GM18511 (cell line): ENCODE results near the gene ANXA8.
"Not testable (repeated sequence)": the region's sequence is repeated elsewhere in the genome, so short reads cannot be mapped to it uniquely, and the experiment has no call there.

ENCODE experiments used
- ATAC-seq: cut with Tn5 transposase; IDR thresholded peaks from one replicate; pipeline ENCODE4 v1.9.1; 2021; ENCODE audit warnings: mild to moderate bottlenecking, moderate library complexity; ENCODE audit not compliant: unreplicated experiment

The ANXA8 gene, protein sequence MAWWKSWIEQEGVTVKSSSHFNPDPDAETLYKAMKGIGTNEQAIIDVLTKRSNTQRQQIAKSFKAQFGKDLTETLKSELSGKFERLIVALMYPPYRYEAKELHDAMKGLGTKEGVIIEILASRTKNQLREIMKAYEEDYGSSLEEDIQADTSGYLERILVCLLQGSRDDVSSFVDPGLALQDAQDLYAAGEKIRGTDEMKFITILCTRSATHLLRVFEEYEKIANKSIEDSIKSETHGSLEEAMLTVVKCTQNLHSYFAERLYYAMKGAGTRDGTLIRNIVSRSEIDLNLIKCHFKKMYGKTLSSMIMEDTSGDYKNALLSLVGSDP

DNA sequence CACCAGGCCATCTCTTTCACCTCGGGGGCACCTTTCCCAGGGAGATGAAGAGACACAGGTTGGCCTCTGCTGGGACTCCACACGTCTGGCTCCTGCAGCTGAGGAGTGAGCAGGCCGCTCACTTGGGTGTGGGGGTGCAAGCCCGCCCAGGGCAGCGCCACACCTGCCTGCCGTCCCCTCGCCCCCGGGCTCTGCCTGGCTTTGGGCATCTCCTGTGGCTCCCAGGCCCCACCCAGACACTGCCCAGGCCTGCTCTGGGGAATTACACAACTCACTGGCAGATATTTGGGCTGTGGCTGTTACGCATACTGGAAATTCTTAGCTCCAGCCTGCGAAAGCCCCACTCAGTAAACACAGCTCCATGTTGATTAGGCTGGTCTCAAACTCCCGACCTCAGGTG lies at the start of gene ANXA8:
TSS of gene ANXA8 (minus strand) at position 193 of the 400 bp plus-strand sequence. CDS start at position 11, 182 bp downstream.
- not testable (repeated sequence) for ATAC-seq

DNA sequence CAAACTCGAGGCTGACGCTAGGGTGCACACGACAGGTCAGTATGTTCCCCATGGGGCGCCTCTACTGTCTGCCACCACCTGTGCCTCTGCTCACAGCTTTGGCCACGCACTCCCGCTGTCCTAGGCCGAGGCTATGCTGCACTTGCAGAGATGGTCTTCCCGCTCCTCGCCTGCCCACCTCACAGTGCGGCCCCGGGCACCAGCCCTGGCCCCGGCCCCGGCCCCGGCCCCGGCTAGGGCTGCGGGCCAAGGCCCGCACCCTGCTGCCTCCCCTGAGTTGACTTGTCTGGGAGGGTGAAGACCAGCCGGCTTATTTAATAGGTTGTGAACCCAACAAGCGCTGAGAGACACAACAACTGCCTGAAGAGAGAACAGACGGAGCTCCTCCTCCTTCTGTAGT lies 39.6 kb upstream of the ANXA8 start, which contains the start of gene AGAP9:
TSS of gene AGAP9 (minus strand) at position 164 of the 400 bp plus-strand sequence. CDS start at position 52, 112 bp downstream.
- not testable (repeated sequence) for ATAC-seq

- not testable (repeated sequence) for ATAC-seq
Measured at GRCh38 chr10:47502313-47502712, 18.4 kb upstream of the ANXA8 start.

- ATAC-seq = not testable (repeated sequence)
Measured at GRCh38 chr10:47494226-47494625, 10.3 kb upstream of the ANXA8 start.

DNA sequence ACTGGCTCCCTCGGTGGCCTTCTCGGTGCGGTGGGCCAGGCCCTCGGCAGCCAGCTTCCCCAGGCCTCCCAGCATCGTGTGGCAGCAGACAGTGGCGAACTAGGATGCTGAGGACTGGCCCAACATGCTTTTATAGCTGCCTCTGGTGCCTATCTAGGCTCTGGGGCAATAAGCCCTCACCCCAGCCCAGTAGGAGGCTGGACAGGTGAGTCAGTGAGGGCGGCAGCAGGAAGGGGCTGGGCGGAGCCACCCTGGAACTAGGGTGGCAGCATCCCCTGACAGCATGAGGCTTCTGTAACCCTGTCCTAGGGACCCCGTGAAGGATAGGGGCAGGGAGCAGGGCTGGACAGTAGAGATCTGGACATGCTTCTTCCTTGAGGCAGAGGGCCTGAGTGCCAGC lies 7.7 kb upstream of the ANXA8 start, which contains the start of gene FAM25G:
TSS of gene FAM25G (minus strand) at position 101 of the 400 bp plus-strand sequence. CDS start at position 75, 26 bp downstream.
- ATAC-seq = not testable (repeated sequence)

GRCh38 chr10:47489630-47490029 lies 5.7 kb upstream of the ANXA8 start:
- not testable (repeated sequence) for ATAC-seq

DNA sequence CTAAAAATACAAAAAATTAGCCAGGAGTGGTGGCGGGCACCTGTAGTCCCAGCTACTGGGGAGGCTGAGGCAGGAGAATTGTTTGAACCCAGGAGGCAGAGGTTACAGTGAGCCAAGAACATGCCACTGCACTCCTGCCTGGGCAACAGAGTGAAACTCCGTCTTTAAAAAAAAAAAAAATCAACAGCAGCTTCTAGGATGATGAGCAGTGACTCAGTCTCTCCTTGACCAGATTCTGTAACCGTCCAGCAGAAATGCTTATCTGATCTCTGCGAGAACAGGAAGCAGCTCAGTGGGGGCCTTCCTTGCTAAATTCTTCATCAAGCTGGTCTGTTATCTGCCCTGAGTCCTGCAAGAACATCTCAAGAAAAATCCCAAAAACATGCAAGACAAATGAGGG lies 2.0 kb upstream of the ANXA8 start:
- ATAC-seq = not testable (repeated sequence)

GRCh38 chr10:47484786-47485185 lies 871 bp upstream of the ANXA8 start:
- not testable (repeated sequence) for ATAC-seq

DNA sequence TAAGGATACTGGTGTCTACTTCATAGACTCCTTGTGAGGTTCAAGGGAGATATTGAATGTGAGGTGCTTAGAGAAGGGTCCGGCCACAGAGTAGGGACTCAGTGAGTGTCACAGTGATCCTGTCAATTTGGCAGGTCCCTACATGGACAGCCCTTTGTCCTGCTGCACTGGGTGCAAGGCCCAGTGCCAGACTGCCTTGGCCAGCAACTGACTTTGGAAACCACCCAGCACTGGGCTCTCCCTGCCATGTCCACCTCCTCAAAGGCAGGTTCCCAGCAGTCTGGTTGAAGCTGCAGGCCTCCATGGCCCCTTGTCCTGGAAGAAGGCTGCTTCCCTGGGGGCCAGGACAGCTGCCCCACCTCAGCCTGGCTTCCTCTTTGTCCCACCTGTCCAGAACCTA lies 1.5 kb downstream of the ANXA8 start:
- ATAC-seq = not testable (repeated sequence)

- ATAC-seq = not testable (repeated sequence)
Measured at GRCh38 chr10:47481768-47482181, 2.1 kb downstream of the ANXA8 start.

GRCh38 chr10:47481182-47481766 lies 2.6 kb downstream of the ANXA8 start:
- not testable (repeated sequence) for ATAC-seq

- not testable (repeated sequence) for ATAC-seq
Measured at GRCh38 chr10:47480133-47480532, 3.8 kb downstream of the ANXA8 start.

DNA sequence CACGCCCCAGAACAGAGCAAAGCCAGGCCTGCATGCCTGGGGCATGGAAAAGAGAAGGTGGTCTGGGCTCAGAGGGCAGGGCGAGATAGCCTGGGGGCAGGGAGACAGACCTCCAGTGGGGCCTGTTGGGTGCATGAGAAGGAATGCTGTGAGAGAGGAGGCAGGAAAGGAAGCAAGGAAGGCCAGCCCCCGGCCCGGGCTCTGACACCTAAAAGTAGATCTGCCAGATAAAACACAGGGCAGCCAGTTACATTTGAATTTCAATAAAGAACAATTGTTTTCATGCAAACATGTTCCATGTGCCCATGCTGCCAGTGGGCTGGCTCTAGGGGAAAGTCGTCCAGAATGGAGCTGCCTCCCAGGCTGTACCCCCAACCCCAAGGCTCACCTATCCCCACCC lies 5.8 kb downstream of the ANXA8 start:
- ATAC-seq = not testable (repeated sequence)

GRCh38 chr10:47477078-47477477 lies 6.8 kb downstream of the ANXA8 start:
- ATAC-seq = not testable (repeated sequence)

- not testable (repeated sequence) for ATAC-seq
Measured at GRCh38 chr10:47475101-47475500, 8.8 kb downstream of the ANXA8 start.

DNA sequence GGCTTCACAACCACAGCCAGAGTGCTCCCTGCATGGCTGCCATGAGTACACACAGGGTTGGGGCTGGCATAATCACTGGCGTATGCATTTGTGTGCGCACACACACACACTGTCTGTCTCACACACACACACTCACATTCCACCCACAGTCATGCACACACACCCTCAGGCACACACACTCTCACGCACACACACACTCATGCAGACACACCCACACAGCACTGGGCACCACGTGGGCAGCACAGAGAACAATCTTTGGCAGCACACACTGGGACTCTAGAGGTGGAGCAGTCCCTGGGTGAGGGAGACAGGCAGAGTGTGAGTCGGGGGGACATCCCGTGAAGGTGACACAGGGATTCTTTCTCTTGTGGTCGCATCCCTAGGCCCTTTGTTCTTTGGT lies 10.4 kb downstream of the ANXA8 start:
- ATAC-seq = not testable (repeated sequence)

GRCh38 chr10:47472647-47473046 lies 11.3 kb downstream of the ANXA8 start:
- ATAC-seq = not testable (repeated sequence)

GRCh38 chr10:47472072-47472471 lies 11.8 kb downstream of the ANXA8 start:
- ATAC-seq = not testable (repeated sequence)

DNA sequence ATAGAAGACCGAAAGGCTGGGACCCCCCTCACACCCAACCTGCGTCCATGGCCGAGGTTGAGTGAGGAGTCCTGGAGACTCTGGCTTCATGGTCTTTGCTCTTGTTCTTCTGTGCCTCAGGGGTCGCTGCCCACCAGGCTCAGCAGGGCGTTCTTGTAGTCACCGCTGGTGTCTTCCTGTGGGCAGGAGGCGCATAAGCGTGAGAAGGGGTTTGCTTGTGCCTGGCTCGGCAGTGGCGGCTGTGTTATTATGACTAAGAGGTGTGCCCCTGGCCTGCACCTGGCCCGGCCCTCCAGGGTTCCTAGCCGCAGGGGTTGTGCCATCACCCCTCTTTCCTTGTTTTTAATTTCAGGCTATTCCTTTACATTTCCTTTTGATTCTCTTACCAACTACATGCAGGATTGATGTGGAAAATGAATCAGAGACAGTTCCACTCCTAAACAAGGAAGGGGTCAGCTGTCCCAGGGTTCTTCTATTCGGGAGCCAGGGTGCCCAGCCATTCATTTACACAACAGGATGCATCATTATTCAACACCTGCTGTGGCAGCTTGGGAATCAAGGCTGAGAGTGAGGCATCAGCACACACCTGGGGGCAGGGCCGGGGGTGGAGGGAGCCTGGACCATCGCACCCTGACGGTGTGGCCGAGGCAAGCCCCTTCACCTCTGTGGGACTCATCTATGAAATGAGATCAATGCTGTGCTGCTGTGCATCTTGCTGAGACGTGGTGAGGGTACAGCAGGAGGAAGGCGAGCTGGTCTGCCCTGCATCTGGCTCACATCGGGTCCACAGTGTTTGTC lies 15.0 kb downstream of the ANXA8 start:
- not testable (repeated sequence) for ATAC-seq

- ATAC-seq = not testable (repeated sequence)
Measured at GRCh38 chr10:47467957-47468356, 16.0 kb downstream of the ANXA8 start.

DNA sequence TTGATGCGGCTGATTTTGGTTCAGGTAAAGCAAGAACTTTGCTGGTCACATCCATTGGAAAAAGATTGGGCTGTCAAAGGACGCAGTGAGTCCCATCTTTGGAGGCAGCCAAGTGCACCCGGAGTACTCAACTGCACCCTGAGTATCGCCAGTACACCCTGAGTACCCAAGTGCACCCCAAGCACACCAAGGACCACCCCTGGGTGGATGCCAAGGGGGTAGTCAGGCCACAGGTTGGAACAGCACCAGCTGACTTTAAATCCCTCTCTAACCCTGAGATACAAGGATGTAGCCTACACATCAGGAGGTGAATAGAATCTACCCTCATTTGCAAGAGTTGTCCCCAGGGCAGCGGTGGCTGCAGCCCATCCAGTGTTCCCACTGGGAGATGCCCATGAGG lies 16.5 kb downstream of the ANXA8 start:
- ATAC-seq = not testable (repeated sequence)
